Kidney (tissue), 14 donors: ENCODE results near the gene CDO1. TPM values are rescaled to one million over a fixed set of nuclear protein-coding genes. Genes with fewer than 3 reads are reported as not detected.

Experiments used
- DNase-seq, 5 donors: peaks; one replicate each; pipeline ENCODE4 v3.0.0-alpha.2; 2013 to 2020
- FAIRE-seq: peaks from 2 replicates; lab custom pipeline; 2012; peaks lifted over from hg19 to GRCh38; lab: Jason Lieb, UNC
- H3K27ac ChIP-seq, 2 donors: one replicate each; pipeline ENCODE4 v1.7.0; 2013; ENCODE audit warnings: low read depth in 2 of 2, low read length in 2 of 2, inconsistent platforms in 1 of 2
- H3K27me3 ChIP-seq: one replicate; pipeline ENCODE4 v1.7.1; 2013; ENCODE audit warnings: low read length, inconsistent platforms; ENCODE audit not compliant: control insufficient read depth, insufficient read depth
- H3K36me3 ChIP-seq, 3 donors: one replicate each; pipeline versions ENCODE4 v1.7.0 to v1.7.1; 2013; ENCODE audit warnings: low read length in 3 of 3, control low read depth in 1 of 3, inconsistent platforms in 1 of 3; ENCODE audit not compliant: insufficient read depth in 3 of 3, control insufficient read depth in 2 of 3
- H3K4me1 ChIP-seq, 3 donors: one replicate each; pipeline versions ENCODE4 v1.7.0 to v1.7.1; 2013; ENCODE audit warnings: low read length in 3 of 3, inconsistent platforms in 1 of 3, low read depth in 1 of 3; ENCODE audit not compliant: control insufficient read depth in 2 of 3, insufficient read depth in 2 of 3
- H3K4me3 ChIP-seq, 3 donors: one replicate each; pipeline versions ENCODE4 v1.7.0 to v1.8.1; 2013; ENCODE audit warnings: low read length in 3 of 3, control low read depth in 1 of 3, inconsistent platforms in 1 of 3
- H3K9ac ChIP-seq, 3 donors: one replicate each; pipeline versions ENCODE4 v1.7.0 to v1.7.1; 2013; ENCODE audit warnings: low read length in 3 of 3, control low read depth in 1 of 3, inconsistent platforms in 1 of 3
- H3K9me3 ChIP-seq, 3 donors: one replicate each; pipeline versions ENCODE4 v1.7.0 to v1.7.1; 2013; ENCODE audit warnings: low read length in 3 of 3, control low read depth in 1 of 3, inconsistent platforms in 1 of 3; ENCODE audit not compliant: control insufficient read depth in 2 of 3, insufficient read depth in 1 of 3
- CTCF ChIP-seq: IDR thresholded peaks from 3 replicates; pipeline ENCODE4 v1.5.1; 2012; ENCODE audit warnings: mild to moderate bottlenecking, moderate library complexity, borderline replicate concordance; ENCODE audit not compliant: insufficient read depth; ENCODE audit errors: extremely low read depth
- intact Hi-C: fragments of 100-400 bp; cut with DNase I; formaldehyde crosslinking; loops from one replicate; pipeline ENCODE4 v1.11.1; 2022
- polyA plus RNA-seq: library from polyadenylated mRNA; stranded (reverse); fragments of 350-450 nt; fragmentation: Illumina TruSeq; extraction: RNeasy Lipid Tissue Mini Kit (QIAGEN cat#74804); gene quantifications from one replicate; pipeline ENCODE4 v1.2.3, GENCODE V29; 2014; ENCODE audit warnings: low read depth, low replicate concordance; ENCODE audit not compliant: insufficient read depth
- total RNA-seq: library from RNA; stranded (reverse); fragmentation: NEBNext Ultra II Directional; extraction: Animal tissue kit (Norgen Biotek cat#: 25700); gene quantifications from one replicate; pipeline ENCODE4 v1.2.1, GENCODE V29; 2021
- donor health status: control.
- donor health status: control.
- donor health status: control.
- donor health status: control.
- donor health status: control.
- donor health status: DM: yes; HTN: yes; CAD: no.
- donor health status: Normal renal cell carcinoma (clear cell type).

The CDO1 gene
- total and polyA plus RNA-seq, 2 donors from 2014 or later: 1.7 to 3.0 TPM

GRCh38 chr5:115767424-115767823 is 49.0 kb downstream of the CDO1 start:
- FAIRE-seq (no peak), DNase-seq (no peak)
- intact Hi-C loops: no loop called here
- Histone ChIP-seq H3K36me3 (no peaks in the 10 kb centered on the region), H3K9ac (no peak overlapping the region), H3K27me3 (no peaks in the 10 kb centered on the region), H3K4me3 (no peak overlapping the region), H3K4me1 (no peaks in the 10 kb centered on the region), H3K9me3 (no peaks in the 10 kb centered on the region), H3K27ac (no peak overlapping the region)
- TF ChIP-seq CTCF: no peak

GRCh38 chr5:115766608-115767007 is 49.9 kb downstream of the CDO1 start:
- DNase-seq: no peak

GRCh38 chr5:115758356-115758755 is 58.1 kb downstream of the CDO1 start:
- no peaks in the 10 kb centered on the region for H3K4me1 ChIP-seq
- H3K36me3 ChIP-seq: no peaks in the 10 kb centered on the region
- H3K27me3 ChIP-seq: no peaks in the 10 kb centered on the region
- H3K4me3 ChIP-seq: no peak overlapping the region
- no peak for DNase-seq
- no peaks in the 10 kb centered on the region for H3K9me3 ChIP-seq
- H3K27ac ChIP-seq: no peak overlapping the region
- TF ChIP-seq CTCF: no peak
- no peak for FAIRE-seq
- intact Hi-C loops: no loop called here
- H3K9ac ChIP-seq: no peak overlapping the region

More at GRCh38 chr5:115766608-115767007, 49.9 kb downstream of the CDO1 start:
- Histone ChIP-seq H3K27me3 (no peaks in the 10 kb centered on the region), H3K9ac (no peak overlapping the region), H3K36me3 (no peaks in the 10 kb centered on the region), H3K4me1 (no peaks in the 10 kb centered on the region), H3K27ac (no peak overlapping the region), H3K4me3 (no peak overlapping the region), H3K9me3 (no peaks in the 10 kb centered on the region)
- TF ChIP-seq CTCF: no peak
- FAIRE-seq: no peak
- intact Hi-C loops: no loop called here

GRCh38 chr5:115755675-115756074 is 60.8 kb downstream of the CDO1 start:
- no peaks in the 10 kb centered on the region for H3K9me3 ChIP-seq
- DNase-seq (no peak), FAIRE-seq (no peak)
- no peak overlapping the region for H3K4me3 ChIP-seq
- H3K27ac ChIP-seq: no peak overlapping the region
- intact Hi-C loops: no loop called here
- H3K36me3 ChIP-seq: no peaks in the 10 kb centered on the region
- no peaks in the 10 kb centered on the region for H3K4me1 ChIP-seq
- no peaks in the 10 kb centered on the region for H3K27me3 ChIP-seq
- no peak for TF ChIP-seq CTCF
- H3K9ac ChIP-seq: no peak overlapping the region
